ENCODE measurements around the gene DCPS.

DNA sequence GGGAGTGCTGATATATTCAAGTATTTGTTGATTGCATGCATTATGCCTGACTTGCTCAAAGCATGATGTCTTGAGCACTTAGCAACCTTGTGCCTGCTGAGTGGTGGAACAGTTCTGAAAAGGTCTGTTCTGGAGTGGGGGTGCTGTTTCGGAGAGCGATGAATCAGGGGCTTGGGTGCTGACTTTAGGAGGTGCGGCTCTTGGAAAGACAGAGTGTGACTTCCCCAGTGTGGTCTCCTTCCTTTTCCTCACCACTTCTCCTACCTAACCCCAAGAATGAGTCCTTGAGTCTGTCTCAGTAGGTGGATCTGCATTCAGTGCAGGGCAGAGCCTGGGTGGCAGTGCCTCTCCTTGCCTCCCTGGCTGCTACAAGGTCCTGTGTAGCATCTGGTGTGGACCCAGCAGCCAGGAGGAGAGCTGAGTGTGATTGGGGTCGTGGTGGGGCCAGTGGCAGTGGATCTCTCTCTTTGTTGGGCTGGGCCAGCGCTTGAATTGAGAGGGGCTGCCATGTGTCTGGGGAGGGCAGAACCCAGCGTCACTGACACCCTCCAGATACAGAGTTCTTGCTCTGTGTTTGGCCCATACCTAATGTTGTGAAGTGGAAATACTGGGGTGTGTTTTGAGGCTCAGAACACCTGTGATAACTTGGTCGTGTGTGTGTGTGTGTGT is 87.6 kb downstream of the DCPS start:
- TF ChIP-seq CTCF (conservative IDR thresholded peaks at IDR 0.05; ENCODE audit: low read depth, low read length): no peak
- TF ChIP-seq EZH2 (IDR thresholded peaks at IDR 0.05; ENCODE audit: borderline replicate concordance, low read depth, low read length, poor library complexity, severe bottlenecking): no peak
